Neutrophil (primary cell): ENCODE data around the gene LRRC61.
A peak's percentile ranks its signal among the peaks of the same experiment; 100 is the strongest.
"Not testable (repeated sequence)": the region's sequence is repeated elsewhere in the genome, so short reads cannot be mapped to it uniquely, and the experiment has no call there.

Experiments used
- H3K27ac ChIP-seq: fragments of 200-600 bp; sonication (generic); 2 replicates; pipeline ENCODE4 v1.5.1; 2016; ENCODE audit warnings: mild to moderate bottlenecking, moderate library complexity
- H3K27me3 ChIP-seq: fragments of 200-600 bp; sonication (generic); 2 replicates; pipeline ENCODE4 v1.6.0; 2016; ENCODE audit warnings: mild to moderate bottlenecking
- H3K36me3 ChIP-seq: fragments of 200-600 bp; sonication (generic); 2 replicates; pipeline ENCODE4 v1.5.1; 2017
- H3K4me1 ChIP-seq, 2 experiments: fragments of 200-600 bp in 1 of 2; sonication (generic) in 1 of 2; 1 replicate in 1 of 2; 2 replicates in 1 of 2; pipeline versions ENCODE4 v1.5.1 to v1.6.1; 2013 to 2016; ENCODE audit warnings: low read depth in 1 of 2, low read length in 1 of 2, mild to moderate bottlenecking in 1 of 2, moderate library complexity in 1 of 2; ENCODE audit not compliant: control insufficient read depth in 1 of 2, insufficient read depth in 1 of 2
- H3K4me3 ChIP-seq, 2 experiments: fragments of 200-600 bp in 1 of 2; sonication (generic) in 1 of 2; 1 replicate in 1 of 2; 2 replicates in 1 of 2; pipeline ENCODE4 v1.5.1; 2013 to 2016; ENCODE audit warnings: low read depth in 1 of 2, low read length in 1 of 2, mild to moderate bottlenecking in 1 of 2, moderate library complexity in 1 of 2
- H3K9me3 ChIP-seq: fragments of 200-600 bp; sonication (generic); 2 replicates; pipeline ENCODE4 v1.5.1; 2016
- CTCF ChIP-seq: fragments of 200-600 bp; sonication (generic); IDR thresholded peaks from 2 replicates; pipeline ENCODE4 v1.5.1; 2016; ENCODE audit warnings: antibody characterized with exemption

Gene LRRC61

GRCh38 chr7:150383710-150384397 lies 60.7 kb downstream of the LRRC61 start:
- peak overlapping the region; percentile 19 to 26 for H3K4me3 ChIP-seq
- H3K9me3 ChIP-seq: no peaks in the 10 kb centered on the region
- no peak for TF ChIP-seq CTCF
- no peaks in the 10 kb centered on the region for H3K27me3 ChIP-seq
- H3K27ac ChIP-seq: peak overlapping the region; percentile 71
- peaks cover 49 to 51% of the 10 kb centered on the region in 2 experiments for H3K4me1 ChIP-seq
- no peaks in the 10 kb centered on the region for H3K36me3 ChIP-seq

DNA sequence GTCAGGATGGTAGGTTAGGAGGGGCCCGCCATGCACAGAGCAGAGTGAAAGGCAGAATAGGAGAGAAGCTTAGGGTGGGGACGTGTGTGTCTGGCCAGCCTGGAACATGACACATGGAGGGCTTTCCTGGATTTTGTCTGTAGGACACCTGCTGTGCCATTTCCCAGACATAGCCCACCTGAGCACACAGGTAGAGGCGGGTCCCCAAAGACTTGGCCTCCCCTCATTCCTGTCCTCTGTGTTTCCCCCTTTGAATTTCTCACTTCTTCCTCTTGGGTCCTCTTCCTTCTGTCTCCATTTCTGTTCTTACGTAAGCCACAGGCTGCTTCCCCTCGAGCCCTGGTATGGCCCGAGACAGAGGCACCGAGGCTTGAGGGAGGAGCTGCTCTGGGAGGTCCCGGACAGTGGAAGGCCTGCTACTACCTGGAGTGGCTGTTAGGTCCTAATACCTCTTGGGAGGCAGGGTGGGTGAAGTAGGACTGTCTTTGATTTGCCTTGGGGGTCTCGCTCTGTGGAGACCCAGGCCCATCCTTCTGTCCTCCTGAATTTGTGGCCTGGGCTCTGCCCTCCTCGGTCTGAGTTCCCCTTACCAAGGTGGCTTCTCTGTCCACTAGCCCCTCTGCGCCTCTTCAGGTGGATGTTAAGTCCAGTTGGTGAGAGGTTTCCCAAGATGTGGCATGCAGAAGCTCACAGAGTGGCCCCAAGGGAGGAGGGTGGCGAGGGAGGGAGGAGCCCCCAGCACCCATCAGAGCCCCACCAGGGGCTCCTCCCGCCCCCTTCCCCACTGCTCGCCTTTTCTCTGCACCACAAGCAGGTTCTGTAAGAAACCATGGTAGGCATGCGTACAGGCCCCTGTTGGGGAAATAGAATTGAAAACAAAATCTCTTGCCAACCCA lies 61.5 kb downstream of the LRRC61 start:
- peak overlapping the region; percentile 71 for H3K27ac ChIP-seq
- H3K27me3 ChIP-seq: no peaks in the 10 kb centered on the region
- no peaks in the 10 kb centered on the region for H3K9me3 ChIP-seq
- peaks cover 47 to 52% of the 10 kb centered on the region in 2 experiments for H3K4me1 ChIP-seq
- peak overlapping the region; percentile 19 to 26 for H3K4me3 ChIP-seq
- no peak for TF ChIP-seq CTCF
- H3K36me3 ChIP-seq: no peaks in the 10 kb centered on the region

GRCh38 chr7:150385302-150385723 lies 62.2 kb downstream of the LRRC61 start:
- Histone ChIP-seq H3K4me1 (peaks cover 40 to 46% of the 10 kb centered on the region in 2 experiments), H3K36me3 (no peaks in the 10 kb centered on the region), H3K27me3 (no peaks in the 10 kb centered on the region), H3K27ac (peak overlapping the region; percentile 71), H3K9me3 (no peaks in the 10 kb centered on the region), H3K4me3 (peak overlapping the region; percentile 19 to 26)
- TF ChIP-seq CTCF: no peak

DNA sequence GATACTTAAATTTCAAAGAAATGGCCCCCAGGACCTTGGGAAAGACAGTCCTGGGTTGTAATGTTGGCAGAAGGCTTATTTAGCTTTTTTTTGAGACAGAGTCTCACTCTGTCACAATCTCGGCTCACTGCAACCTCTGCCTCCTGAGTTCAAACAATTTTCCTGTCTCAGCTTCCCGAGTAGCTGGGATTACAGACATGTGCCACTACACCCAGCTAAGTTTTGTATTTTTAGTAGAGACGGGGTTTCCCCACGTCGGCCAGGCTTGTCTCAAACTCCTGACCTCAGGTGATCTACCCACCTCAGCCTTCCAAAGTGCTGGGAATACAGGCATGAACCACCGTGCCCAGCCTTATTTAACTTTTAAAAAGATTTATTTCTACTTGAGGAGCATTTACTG lies 62.7 kb downstream of the LRRC61 start:
- H3K4me1 ChIP-seq: peaks cover 35 to 40% of the 10 kb centered on the region in 2 experiments
- H3K36me3 ChIP-seq, H3K4me3 ChIP-seq, H3K9me3 ChIP-seq, H3K27me3 ChIP-seq: not testable (repeated sequence)
- H3K27ac ChIP-seq: peak overlapping the region; percentile 71
